ENCODE results near the gene TMEM107.
A peak's percentile ranks its signal among the peaks of the same experiment; 100 is the strongest.

TMEM107 gene

DNA sequence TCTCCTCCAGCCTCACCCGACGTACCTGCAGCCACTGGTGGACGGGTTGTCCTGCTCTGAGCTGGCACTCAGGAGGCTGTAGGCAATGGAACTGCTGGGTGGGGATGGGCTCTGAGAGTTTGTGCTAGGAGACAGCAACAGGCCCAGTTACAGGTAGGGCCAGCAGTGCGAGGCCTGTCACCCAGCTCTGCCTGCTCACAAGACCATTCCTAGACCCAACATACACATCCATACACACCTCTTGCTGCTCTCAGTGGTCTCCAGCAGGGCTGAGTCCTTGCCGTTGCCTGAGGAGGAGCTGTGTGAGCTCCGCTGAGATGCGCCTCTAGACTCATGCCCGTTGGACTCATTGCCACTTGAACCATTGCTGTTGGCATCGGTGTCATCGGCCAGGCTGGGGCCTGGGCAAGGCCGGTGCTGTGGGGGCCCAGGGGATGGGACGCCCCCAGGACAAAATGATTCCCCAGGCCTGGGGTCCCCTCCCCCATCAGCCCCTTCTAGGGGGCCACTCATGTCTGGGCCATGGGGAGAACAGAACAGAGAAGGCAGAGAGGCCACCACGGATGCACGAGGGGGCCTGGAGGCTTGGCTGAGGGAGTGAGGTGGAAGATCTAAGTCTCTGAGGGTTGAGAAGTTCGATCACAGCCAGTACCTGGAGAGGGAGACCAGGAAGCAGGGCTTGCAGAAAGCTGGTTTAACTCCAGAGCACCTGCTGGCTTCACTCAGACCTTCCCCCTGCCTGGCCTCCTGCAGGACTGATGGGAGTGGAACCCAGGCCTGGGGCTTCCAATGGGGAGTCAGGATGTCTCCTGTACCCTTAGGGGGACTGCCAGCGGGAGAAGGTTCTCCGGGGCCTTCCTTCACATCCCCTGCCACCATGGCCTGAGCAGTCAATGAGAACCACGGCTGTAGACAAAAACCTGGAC is 25.7 kb downstream of the TMEM107 start:
- DNase-seq (ENCODE audit: low read depth): no peak

GRCh38 chr17:8149419-8150193 is 26.6 kb downstream of the TMEM107 start:
- DNase-seq (ENCODE audit: low read depth): no peak

- DNase-seq (ENCODE audit: low read depth): no peak
These were observed 27.6 kb downstream of the TMEM107 start for GRCh38 chr17:8148560-8148959.

- no peak for DNase-seq (ENCODE audit: low read depth)
These were observed 28.3 kb downstream of the TMEM107 start for GRCh38 chr17:8147805-8148404.

DNA sequence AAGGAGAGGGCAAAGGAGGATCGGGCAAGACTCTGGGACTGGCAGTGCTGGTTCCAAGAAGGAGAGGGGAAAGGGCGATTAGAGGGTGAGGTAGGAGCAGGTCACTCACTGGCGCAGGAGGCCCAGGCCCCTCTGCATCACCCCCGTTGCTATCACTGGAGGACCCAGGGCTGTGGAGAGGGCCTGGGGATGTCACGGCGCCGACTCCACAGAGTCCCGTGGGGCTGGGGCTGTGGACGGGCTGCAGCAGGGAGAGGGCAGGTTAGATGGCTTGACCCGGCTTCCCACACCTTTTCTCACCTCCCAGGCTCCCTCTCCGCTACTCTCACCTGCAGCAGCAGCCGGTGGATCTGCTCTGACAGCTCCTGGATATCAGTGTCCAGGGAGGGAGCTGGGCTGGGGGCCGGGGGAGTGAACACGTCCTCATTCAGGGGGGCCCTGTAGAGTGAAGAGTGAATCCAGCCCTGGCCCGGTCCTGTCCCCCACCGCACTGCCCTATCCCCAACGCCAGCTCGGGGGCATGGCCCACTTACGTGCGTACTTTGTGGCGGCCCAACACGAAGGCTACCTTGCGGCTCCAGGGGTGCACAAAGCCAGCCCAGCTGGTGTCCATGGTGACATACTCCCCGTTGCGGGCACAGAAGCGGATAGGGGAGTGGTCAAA is 28.9 kb downstream of the TMEM107 start:
- no peak for DNase-seq (ENCODE audit: low read depth)

DNA sequence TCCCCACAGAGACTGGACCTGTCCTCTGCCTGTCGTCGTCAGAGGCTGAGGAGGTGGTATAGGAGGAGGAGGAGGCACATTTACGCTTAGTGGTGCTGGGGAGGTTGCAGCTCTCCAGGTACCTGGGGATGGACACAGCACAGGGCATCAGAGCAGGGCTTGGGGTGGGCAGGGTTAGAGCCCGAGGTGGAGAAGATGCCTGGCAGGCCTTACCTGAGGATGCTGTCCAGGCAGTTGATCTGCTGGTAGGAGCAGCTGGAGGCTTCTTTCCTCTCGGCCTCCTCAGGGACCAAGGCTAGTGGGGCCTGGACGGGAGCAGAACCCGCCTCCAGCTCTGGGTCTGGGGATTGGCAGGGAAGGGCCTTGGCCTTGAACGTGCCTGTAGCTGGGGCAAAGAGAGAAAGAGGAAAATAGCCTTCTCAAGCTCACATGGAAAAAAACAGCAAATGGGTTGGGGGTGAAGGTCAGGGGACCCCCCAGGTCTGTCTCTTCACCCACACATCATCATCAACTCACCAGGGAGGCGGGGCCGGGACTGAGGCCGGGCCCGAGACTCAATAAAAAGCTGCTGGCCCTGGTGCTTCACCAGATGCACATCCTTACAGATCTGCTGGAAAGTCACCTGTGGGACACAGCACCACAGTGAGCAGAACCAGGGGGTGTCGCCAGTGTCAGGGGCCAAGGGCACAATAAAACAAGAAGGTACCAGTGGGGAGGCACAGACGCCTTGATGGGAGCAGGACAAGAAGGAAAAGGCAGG is 29.6 kb downstream of the TMEM107 start:
- peak; percentile 0 for DNase-seq (ENCODE audit: low read depth)

GRCh38 chr17:8145811-8146210 is 30.4 kb downstream of the TMEM107 start:
- DNase-seq (ENCODE audit: low read depth): peak; percentile 0

DNA sequence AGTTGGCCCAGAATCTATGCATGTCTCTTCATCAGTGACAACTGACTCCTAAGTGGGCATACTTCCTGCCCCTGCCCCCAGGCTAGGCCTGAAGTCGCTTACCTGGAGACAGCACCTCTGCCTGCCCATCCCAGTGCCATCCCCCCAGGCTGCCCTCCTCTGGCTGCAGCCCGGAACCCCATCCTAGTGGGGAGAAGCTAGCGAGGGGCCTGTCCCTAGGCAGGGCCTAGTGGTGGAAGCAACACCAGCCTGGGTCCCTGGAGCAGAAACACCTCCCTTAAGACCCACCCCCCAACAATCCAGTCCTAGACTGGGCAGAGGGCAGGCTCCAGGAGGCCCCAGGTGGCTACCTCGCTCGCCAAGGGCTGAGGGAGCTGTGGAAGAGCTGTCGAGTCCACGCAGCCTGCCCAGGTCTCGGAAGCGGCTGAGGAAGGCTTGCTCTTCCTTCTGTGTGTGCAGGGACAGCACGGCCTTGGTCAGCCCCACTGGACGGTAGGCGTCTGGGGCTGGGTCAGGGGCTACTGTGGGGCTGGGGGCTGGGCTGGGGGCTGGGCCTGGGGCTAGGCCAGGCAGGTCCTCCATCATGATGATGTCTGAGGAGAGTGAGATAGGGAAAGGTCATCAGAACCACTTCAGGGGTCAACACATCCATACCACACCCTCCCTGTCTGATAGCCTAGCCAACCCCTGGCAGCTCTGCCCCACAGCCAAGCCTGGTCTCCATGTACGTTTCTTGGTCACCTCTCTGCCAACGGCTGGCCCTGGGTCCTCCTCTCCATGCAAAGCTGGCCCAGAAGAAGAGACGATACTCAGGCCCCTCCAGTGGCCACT is 31.6 kb downstream of the TMEM107 start:
- DNase-seq (ENCODE audit: low read depth): no peak

DNA sequence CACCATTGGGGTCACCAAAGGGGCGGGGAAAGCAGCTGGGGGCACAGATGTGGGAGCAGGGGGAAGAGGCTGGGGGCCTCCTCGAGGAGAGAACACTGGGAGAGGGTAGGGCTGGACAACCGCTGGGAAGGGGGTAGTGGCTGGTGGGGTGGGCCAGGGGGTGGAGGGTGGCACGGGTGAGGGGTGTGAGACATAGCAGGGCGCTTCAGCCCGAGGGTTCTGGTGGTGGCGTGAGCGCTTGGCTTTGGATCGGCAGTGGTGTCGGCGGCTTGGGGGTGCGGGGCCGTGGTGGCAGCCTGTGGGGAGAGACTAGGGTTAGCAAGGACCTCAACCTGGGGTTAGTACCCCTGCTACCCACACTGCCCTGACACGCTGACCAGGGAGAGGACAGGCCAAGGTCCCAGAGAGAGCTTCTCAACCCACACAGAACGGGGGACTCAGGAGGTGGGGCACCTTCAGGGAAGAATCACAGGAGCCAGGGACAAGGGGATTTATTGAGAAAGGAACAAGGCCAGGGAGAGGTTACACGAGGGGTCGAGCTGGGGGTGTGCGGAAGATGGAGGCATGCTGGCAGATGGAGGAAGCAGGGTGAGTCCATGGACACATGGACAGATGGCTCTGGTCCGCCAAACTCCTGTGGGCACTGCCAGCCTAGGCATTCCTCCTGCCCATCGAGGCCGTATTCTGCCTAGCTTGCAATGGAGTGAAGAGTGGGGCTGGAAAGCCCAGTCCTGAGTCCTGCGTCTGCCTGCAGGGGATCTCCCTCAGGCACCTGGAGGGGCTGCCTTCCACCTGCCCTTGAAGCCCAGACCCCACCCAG is 32.4 kb downstream of the TMEM107 start:
- no peak for DNase-seq (ENCODE audit: low read depth)

DNA sequence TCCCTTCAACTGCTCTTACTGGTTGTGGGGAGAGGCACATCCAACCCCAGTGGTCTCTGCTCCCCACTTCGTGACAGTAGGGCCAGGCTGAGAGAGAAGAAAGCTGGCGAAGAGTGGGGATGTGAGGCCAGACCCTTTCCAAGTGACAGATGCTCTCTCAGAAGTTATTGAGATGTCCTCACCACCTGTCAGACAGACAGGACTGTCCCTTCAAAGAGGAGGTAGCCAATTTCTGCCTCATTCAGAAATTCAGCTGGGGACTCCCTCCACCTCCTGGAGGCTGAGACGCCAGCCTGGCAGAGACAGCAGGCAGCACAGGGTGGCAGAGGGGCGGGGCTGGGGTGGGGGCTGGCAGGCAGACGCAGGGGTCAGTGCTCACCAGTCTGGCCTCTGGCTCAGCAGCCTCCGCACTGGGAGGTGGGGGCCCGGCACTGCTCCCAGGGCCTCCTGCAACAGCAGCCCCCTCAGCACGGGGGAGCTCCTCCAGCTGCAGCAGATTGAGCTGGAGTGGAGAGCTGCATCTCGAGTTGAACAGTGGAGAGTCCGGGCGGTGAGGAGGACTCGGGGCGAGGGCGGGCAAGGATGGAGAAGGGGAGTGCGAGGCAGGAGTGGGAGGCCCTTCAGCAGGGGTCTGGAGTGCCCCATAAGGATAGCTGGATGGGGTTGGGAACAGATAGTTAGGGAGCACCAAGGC is 33.1 kb downstream of the TMEM107 start:
- no peak for DNase-seq (ENCODE audit: low read depth)

DNA sequence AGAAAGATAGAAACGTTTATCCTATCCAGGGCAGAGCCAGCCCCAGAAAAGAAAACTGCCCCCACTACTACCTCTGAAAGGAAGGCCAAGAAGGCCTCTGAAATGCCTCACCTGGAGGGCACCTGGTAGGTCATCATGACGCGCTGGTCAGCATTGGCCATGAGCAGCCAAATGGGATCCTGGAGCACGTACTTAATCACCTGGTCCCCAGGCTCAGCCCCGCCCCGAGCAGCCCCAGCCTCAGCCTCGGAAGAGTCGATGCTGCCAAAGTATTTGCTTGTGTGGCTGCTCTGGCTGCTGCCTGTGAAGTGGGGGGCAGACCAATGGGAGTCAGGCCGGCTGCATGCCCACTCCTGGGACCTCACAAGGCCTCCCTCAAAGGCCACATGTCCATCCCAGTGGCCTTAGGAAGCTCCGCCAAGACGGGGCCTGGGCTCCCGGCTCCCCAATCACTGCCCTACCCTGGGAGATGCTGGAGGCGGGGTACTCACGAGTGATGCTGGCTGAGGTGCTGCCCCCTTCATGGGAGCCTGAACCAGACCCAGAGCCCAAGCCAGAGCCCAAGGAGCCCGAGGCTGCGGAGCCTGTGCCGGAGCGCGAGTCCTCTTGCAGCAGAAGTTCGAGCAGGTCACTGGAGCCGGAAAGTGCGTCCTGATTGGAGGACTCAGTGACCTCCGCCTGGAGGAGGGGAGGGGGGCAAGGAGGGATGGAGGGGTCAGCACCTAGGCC is 33.9 kb downstream of the TMEM107 start:
- DNase-seq (ENCODE audit: low read depth): no peak

DNA sequence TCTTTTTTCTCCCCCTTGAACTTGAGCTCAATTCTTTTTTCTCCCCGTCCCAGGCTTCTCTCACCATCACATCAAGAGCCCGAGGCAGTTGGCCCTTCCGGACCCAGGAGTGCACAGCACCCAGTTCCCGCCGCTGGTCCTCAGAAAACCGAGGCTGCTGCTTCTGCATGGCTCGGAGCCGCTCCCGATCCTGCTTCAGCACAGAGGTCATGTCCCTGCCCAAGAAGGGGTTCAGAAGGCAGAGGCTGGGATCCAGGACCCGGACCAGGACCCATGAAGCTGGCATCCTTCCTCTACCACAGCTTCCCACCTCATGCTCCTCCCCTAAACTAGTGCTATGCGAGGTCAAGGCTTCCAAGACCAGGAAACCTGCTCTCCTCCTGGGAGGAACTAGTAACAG is 34.4 kb downstream of the TMEM107 start:
- no peak for DNase-seq (ENCODE audit: low read depth)

- no peak for DNase-seq (ENCODE audit: low read depth)
These were observed 35.1 kb downstream of the TMEM107 start for GRCh38 chr17:8141045-8141444.

GRCh38 chr17:8140065-8141029 is 35.8 kb downstream of the TMEM107 start:
- DNase-seq (ENCODE audit: low read depth): no peak

- peak; percentile 96 for DNase-seq (ENCODE audit: low read depth)
These were observed 37.4 kb downstream of the TMEM107 start for GRCh38 chr17:8138672-8139371.

- no peak for DNase-seq (ENCODE audit: low read depth)
These were observed 37.9 kb downstream of the TMEM107 start for GRCh38 chr17:8138374-8138671.
